ENCODE measurements around the gene DNAJA1.

DNAJA1 gene

DNA sequence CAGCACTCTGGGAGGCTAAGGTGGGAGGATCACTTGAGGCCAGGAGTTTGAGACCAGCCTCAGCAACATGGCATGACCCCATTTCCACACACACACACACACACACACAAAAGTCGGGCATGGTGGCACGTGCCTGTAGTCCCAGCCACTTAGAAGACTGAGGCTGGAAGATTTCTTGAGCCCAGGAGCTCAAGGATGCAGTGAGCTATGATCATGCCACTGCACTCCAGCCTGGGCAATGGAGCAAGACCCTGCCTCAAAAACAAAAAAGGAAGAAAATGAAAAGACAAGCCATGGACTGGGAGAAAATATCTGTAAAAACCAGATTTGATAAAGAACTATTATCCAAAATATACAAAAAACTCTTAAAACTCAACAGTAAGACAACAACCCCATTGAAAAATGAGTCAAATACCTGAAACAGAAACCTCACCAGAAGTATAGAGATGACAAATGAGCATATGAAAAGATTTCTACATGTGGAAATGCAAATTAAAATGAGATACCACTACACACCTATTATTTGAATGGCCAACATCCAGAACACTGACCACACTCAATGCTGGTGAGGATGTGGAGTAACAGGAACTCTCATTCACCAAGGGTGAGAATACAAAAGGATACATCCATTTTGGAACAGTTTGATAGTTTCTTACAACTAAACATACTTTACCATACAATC is 24.7 kb downstream of the DNAJA1 start:
- no peak overlapping the region for H3K27ac ChIP-seq
- DNase-seq = no peak
- no peaks in the 10 kb centered on the region for H3K9me3 ChIP-seq (ENCODE audit: severe bottlenecking)
- TF ChIP-seq, protein P1, sequence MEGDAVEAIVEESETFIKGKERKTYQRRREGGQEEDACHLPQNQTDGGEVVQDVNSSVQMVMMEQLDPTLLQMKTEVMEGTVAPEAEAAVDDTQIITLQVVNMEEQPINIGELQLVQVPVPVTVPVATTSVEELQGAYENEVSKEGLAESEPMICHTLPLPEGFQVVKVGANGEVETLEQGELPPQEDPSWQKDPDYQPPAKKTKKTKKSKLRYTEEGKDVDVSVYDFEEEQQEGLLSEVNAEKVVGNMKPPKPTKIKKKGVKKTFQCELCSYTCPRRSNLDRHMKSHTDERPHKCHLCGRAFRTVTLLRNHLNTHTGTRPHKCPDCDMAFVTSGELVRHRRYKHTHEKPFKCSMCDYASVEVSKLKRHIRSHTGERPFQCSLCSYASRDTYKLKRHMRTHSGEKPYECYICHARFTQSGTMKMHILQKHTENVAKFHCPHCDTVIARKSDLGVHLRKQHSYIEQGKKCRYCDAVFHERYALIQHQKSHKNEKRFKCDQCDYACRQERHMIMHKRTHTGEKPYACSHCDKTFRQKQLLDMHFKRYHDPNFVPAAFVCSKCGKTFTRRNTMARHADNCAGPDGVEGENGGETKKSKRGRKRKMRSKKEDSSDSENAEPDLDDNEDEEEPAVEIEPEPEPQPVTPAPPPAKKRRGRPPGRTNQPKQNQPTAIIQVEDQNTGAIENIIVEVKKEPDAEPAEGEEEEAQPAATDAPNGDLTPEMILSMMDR (IDR thresholded peaks at IDR 0.05; ENCODE audit: low read depth, low read length) = no peak
- peaks cover 29% of the 10 kb centered on the region for H3K36me3 ChIP-seq
- H3K4me3 ChIP-seq (ENCODE audit: low read depth, low read length) = no peak overlapping the region
- H3K27me3 ChIP-seq (ENCODE audit: insufficient read depth, low read depth, severe bottlenecking) = no peaks in the 10 kb centered on the region

DNA sequence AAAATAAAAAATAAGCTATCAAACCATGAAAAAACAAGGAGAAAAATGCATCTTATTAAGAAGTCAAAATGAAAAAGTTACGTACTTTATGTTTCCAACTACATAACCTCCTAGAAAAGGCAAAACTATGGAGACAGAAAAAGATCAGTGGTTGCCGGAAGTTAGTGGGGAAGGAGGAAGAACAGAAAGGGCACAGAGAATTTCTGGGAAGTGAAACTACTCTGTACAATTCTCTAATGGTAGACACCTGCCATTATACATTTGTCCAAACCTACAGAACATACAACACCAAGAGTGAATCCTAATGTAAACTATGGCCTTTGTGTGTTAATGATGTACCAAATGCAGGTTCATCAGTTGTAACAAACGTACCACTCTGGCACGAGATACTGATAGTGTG is 26.1 kb downstream of the DNAJA1 start:
- Histone ChIP-seq H3K4me3 (ENCODE audit: low read depth, low read length) (no peak overlapping the region), H3K36me3 (peaks cover 42% of the 10 kb centered on the region), H3K9me3 (ENCODE audit: severe bottlenecking) (no peaks in the 10 kb centered on the region), H3K27ac (no peak overlapping the region), H3K27me3 (ENCODE audit: insufficient read depth, low read depth, severe bottlenecking) (no peaks in the 10 kb centered on the region)
- TF ChIP-seq, protein P1 (IDR thresholded peaks at IDR 0.05; ENCODE audit: low read depth, low read length) = no peak
- DNase-seq = no peak

DNA sequence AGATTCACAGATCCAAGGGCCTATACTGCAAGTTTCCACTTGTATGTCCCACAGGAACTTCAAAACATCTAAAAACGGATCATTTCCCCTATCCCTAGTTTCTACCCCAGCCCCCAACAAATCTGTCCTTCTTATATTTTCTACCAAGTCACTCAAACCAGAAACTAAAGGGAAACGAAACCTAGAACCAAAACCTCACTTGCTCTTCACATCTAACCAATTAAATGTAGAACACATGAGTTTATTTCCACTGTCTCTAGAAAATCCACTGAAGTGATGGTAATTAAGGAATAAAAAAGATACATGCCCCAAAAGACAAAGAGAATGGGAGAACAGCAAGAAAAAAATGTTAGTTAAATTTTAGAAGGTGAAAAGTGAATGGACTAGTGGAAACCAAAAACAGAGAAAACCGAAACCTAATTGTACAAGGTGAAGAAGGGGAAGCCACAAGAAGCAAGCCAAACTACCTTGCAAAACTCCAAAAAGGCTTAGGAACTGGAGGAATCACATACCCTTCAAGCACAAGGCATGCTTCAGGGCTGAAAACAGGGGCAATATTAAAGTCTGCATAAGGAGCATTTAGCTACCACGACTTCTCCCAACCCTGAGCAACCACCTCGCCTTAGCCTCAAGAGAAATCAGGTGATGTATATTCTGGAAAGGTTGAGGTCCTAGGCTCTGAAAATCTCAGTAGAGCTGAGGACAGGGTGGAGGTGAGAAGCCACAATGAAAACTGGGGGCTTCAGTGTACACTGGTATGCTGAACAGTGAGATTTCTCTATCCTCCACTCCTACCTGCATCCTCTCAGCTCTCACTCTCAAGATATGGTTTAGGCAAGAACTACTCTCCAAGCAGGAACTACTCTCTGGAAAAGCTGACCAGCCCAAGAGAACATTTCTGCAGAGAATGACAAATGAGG is 40.3 kb downstream of the DNAJA1 start:
- Histone ChIP-seq H3K36me3 (peaks cover 72% of the 10 kb centered on the region), H3K9me3 (ENCODE audit: severe bottlenecking) (no peaks in the 10 kb centered on the region), H3K27me3 (ENCODE audit: insufficient read depth, low read depth, severe bottlenecking) (no peaks in the 10 kb centered on the region), H3K27ac (no peak overlapping the region), H3K4me3 (ENCODE audit: low read depth, low read length) (no peak overlapping the region)
- TF ChIP-seq, protein P1 (IDR thresholded peaks at IDR 0.05; ENCODE audit: low read depth, low read length) = no peak
- DNase-seq = no peak

DNA sequence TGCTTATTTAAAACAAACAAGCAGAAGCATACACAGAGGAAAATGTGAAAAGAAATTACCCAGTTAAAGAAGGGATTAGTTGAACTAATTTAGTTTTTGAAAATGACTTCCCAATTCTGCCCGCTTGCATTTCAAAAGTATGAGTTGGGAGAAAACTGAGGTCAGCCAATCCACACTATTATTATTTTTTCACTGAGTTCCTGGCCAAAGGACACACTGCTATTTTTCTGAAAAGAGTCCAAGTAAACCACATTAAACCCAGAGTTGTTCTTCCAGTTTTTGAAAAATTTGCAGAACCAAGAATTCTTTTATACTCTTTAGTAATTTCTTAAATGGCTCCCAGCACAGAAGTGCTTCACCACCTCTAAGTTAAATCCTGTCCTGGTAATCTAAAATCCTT is 43.9 kb downstream of the DNAJA1 start:
- no peak overlapping the region for H3K27ac ChIP-seq
- no peaks in the 10 kb centered on the region for H3K9me3 ChIP-seq (ENCODE audit: severe bottlenecking)
- H3K27me3 ChIP-seq (ENCODE audit: insufficient read depth, low read depth, severe bottlenecking) = no peaks in the 10 kb centered on the region
- peaks cover 80% of the 10 kb centered on the region for H3K36me3 ChIP-seq
- DNase-seq = no peak
- TF ChIP-seq, protein P1 (IDR thresholded peaks at IDR 0.05; ENCODE audit: low read depth, low read length) = no peak
- no peak overlapping the region for H3K4me3 ChIP-seq (ENCODE audit: low read depth, low read length)

DNA sequence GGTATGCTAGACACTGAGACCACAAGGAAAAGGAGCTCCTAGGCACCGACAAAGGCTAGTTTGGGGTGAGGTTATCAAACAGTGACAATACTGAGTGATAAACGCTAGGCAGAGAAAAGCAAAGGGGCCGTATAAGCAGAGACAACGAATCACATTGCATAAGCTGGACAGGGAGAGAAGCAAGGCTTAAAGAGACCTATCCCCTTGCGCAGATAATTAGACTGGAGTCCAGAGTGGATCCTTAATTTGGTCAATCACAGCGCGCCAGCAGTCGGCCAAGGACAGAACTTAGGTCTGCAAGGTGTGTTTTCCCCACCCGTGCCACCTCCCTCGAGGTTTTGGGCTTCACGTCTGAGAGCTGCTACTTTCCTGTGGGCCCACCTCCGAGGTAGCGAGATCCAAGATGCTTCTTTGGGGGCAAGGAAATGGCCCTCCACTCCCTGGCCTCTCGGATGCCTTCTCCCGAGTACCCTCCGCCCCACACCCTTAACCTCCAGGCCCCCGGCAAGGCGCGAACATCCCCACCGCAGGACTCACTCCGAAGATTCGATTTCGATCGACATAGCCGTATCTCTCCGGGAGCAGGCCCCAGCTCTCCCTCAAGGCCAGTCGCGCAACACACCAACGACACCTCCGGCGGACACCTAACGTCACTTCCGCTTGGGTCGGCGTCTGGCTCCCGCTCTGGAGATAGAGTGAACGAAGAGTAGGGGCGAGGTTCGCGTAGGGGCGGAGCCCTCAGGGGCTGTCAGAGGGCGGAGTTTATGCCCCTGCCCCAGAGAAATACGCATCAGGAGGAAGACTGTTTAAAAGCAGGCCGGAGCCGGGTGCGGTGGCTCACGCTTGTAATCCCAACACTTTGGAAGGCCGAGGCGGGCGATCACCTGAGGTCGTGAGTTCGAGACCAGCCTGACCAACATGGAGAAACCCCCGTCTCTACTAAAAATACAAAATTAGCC is 51.3 kb downstream of the DNAJA1 start, which contains the start of gene SMU1:
Gene SMU1, minus strand, starts transcription at position 629 of the 959 bp plus-strand sequence. Its CDS starts 66 bp downstream, at position 563.
- Histone ChIP-seq H3K27me3 (ENCODE audit: insufficient read depth, low read depth, severe bottlenecking) (no peaks in the 10 kb centered on the region), H3K27ac (peak within 1 kb of the TSS; percentile 82), H3K9me3 (ENCODE audit: severe bottlenecking) (no peaks in the 10 kb centered on the region), H3K4me3 (ENCODE audit: low read depth, low read length) (peak within 1 kb of the TSS; percentile 68), H3K36me3 (peaks cover 25% of the 10 kb centered on the region)
- peak; percentile 96 for DNase-seq
- TF ChIP-seq, protein P1 (IDR thresholded peaks at IDR 0.05; ENCODE audit: low read depth, low read length) = no peak
